Activated CD4-positive, CD25-positive, alpha-beta regulatory T cell treated with anti-CD3 and anti-CD28 coated beads, Interleukin-2, amount 50 U/mL, for 24 hours (primary cell): ENCODE measurements around the gene ATP5PO.
A peak's percentile ranks its signal among the peaks of the same experiment; 100 is the strongest.
"Not testable (repeated sequence)": the region's sequence is repeated elsewhere in the genome, so short reads cannot be mapped to it uniquely, and the experiment has no call there.

Source experiments
- ATAC-seq, 2 donors: fragments of 150-1000 bp; cut with Tn5 transposase; one replicate each; pipeline ENCODE4 v1.10.0; 2021; ENCODE audit warnings: mild to moderate bottlenecking in 1 of 2, moderate library complexity in 1 of 2

Gene ATP5PO

GRCh38 chr21:33940164-33940880, 24.7 kb upstream of the ATP5PO start:
- ATAC-seq: peak in 1 of 2 donors; percentile 15

- no peak for ATAC-seq
These were observed 23.6 kb upstream of the ATP5PO start for GRCh38 chr21:33939226-33939625.

- ATAC-seq: peak; percentile 21 to 26
These were observed 22.8 kb upstream of the ATP5PO start for GRCh38 chr21:33938381-33938780.

- peak; percentile 82 to 84 for ATAC-seq
These were observed 22.3 kb upstream of the ATP5PO start for GRCh38 chr21:33937931-33938339.

- ATAC-seq: no peak
These were observed 21.5 kb upstream of the ATP5PO start for GRCh38 chr21:33937146-33937545.

- ATAC-seq: no peak
These were observed 20.9 kb upstream of the ATP5PO start for GRCh38 chr21:33936301-33937038.

- ATAC-seq: no peak
These were observed 17.1 kb upstream of the ATP5PO start for GRCh38 chr21:33932731-33933130.

GRCh38 chr21:33931799-33932390, 16.3 kb upstream of the ATP5PO start:
- peak in 1 of 2 donors; percentile 26 for ATAC-seq

GRCh38 chr21:33931052-33931798, 15.6 kb upstream of the ATP5PO start:
- peak; percentile 95 to 96 for ATAC-seq

- ATAC-seq: not testable (repeated sequence)
These were observed 10.6 kb upstream of the ATP5PO start for GRCh38 chr21:33926248-33926647.

GRCh38 chr21:33924766-33925100, 9.1 kb upstream of the ATP5PO start:
- ATAC-seq: no peak

GRCh38 chr21:33924079-33924765, 8.6 kb upstream of the ATP5PO start:
- peak; percentile 93 to 94 for ATAC-seq

GRCh38 chr21:33917421-33917820, 1.8 kb upstream of the ATP5PO start:
- ATAC-seq: no peak

GRCh38 chr21:33916200-33916567, 580 bp upstream of the ATP5PO start:
- no peak for ATAC-seq

- peak; percentile 10 to 15 for ATAC-seq
These were observed 1.4 kb downstream of the ATP5PO start for GRCh38 chr21:33914188-33914587.

GRCh38 chr21:33909756-33910155, 5.8 kb downstream of the ATP5PO start:
- ATAC-seq: no peak

GRCh38 chr21:33908760-33909159, 6.8 kb downstream of the ATP5PO start:
- ATAC-seq: peak; percentile 53 to 85

- no peak for ATAC-seq
These were observed 11.6 kb downstream of the ATP5PO start for GRCh38 chr21:33904041-33904440.

GRCh38 chr21:33902349-33902748, 13.3 kb downstream of the ATP5PO start:
- ATAC-seq: no peak

GRCh38 chr21:33901412-33902288, 14.0 kb downstream of the ATP5PO start:
- ATAC-seq: no peak

GRCh38 chr21:33899199-33899598, 16.4 kb downstream of the ATP5PO start:
- ATAC-seq: no peak

- ATAC-seq: no peak
These were observed 17.0 kb downstream of the ATP5PO start for GRCh38 chr21:33898586-33898985.
